SK-N-MC (cell line): ENCODE data around the gene LRIG1.

Experiments
- EZH2 ChIP-seq: fragments of 200-600 bp; sonication (generic); IDR thresholded peaks from one replicate; pipeline ENCODE4 v1.6.1; 2017; ENCODE audit warnings: antibody characterized with exemption
- FOXP2 ChIP-seq: optimal IDR thresholded peaks from 2 replicates; pipeline ENCODE3; 2011; ENCODE audit warnings: mild to moderate bottlenecking, moderate library complexity; ENCODE audit not compliant: insufficient read depth; ENCODE audit errors: extremely low read length, control extremely low read depth
- POLR2AphosphoS5 ChIP-seq: IDR thresholded peaks from 2 replicates; pipeline ENCODE4 v1.6.1; 2012; ENCODE audit warnings: mild to moderate bottlenecking, low read depth, low read length, borderline replicate concordance

DNA sequence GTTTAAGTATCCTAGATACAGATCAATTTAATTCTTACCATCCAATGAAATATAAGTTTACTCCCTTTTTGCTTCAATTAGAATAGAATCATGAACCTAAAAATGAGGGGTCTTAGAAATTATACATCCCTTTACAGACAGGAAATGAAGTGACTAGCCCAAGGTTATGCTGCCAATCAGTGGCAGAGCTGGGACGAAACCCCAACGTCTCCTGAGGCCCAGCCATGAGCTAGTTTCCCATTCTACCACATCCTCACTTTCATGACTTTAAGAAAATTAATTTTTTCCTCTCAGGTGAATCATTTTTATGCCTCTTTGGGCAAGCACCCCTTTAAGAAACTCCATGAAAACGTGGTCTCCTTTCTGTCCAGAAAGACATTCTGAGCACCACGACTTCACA, 11.2 kb downstream of the LRIG1 start:
- TF ChIP-seq EZH2 (no peak), POLR2AphosphoS5 (no peak), FOXP2 (no peak)
